PC-9 (cell line): ENCODE measurements around the gene VAV3. TPM values are rescaled to one million over a fixed set of nuclear protein-coding genes. Genes with fewer than 3 reads are reported as not detected.

Experiments used
- BruUV-seq: library from RNA; stranded (reverse); fragments of 400-500 nt; replicated peaks from 2 replicates; lab custom pipeline; 2021; lab: Mats Ljungman, UMichigan
- CTCF ChIA-PET: fragments of 300-600 bp; sonication (Branson Sonifier 250); formaldehyde crosslinking; loops from one replicate; lab custom pipeline; 2022; ENCODE audit warnings: antibody characterized with exemption; lab: Charles Lee
- POLR2A ChIA-PET: fragments of 300-600 bp; sonication (Branson Sonifier 250); formaldehyde crosslinking; loops from one replicate; lab custom pipeline; 2022; ENCODE audit warnings: antibody characterized with exemption; ENCODE audit not compliant: unreplicated experiment; lab: Charles Lee
- DNase-seq, 2 experiments: peaks; one replicate each; pipeline versions ENCODE4 v3.0.0 to v3.0.0-alpha.2; 2015 to 2022; ENCODE audit warnings: mixed read lengths in 1 of 2
- H2AFZ ChIP-seq: fragments of 200-600 bp; sonication (generic); 2 replicates; pipeline ENCODE4 v1.8.1; 2017; ENCODE audit warnings: antibody characterized with exemption
- H3F3A ChIP-seq: fragments of 200-600 bp; sonication (generic); 2 replicates; pipeline ENCODE4 v1.8.1; 2017; ENCODE audit warnings: antibody characterized with exemption, mild to moderate bottlenecking, low read depth; ENCODE audit not compliant: insufficient read depth
- H3K27ac ChIP-seq: fragments of 200-600 bp; sonication (generic); 2 replicates; pipeline ENCODE4 v1.6.1; 2016; ENCODE audit warnings: mixed run types
- H3K27me3 ChIP-seq: fragments of 200-600 bp; sonication (generic); 2 replicates; pipeline ENCODE4 v1.6.1; 2016; ENCODE audit warnings: low read depth, mixed run types; ENCODE audit not compliant: insufficient read depth
- H3K36me3 ChIP-seq: fragments of 200-600 bp; sonication (generic); 2 replicates; pipeline ENCODE4 v1.6.1; 2016; ENCODE audit warnings: low read depth, mixed run types
- H3K4me1 ChIP-seq: fragments of 200-600 bp; sonication (generic); replicated peaks from 2 replicates; pipeline ENCODE4 v1.6.1; 2016; ENCODE audit warnings: mixed run types; ENCODE audit not compliant: insufficient read depth
- H3K4me2 ChIP-seq: fragments of 200-600 bp; sonication (generic); 2 replicates; pipeline ENCODE4 v1.6.1; 2017; ENCODE audit warnings: mixed run types
- H3K4me3 ChIP-seq: fragments of 200-600 bp; sonication (generic); 2 replicates; pipeline ENCODE4 v1.6.1; 2016; ENCODE audit warnings: mixed run types
- H3K79me2 ChIP-seq: fragments of 200-600 bp; sonication (generic); 2 replicates; pipeline ENCODE4 v1.6.1; 2017; ENCODE audit warnings: low read depth, mixed run types
- H3K9me2 ChIP-seq: fragments of 200-600 bp; sonication (generic); 2 replicates; pipeline ENCODE4 v1.8.1; 2017; ENCODE audit warnings: mild to moderate bottlenecking; ENCODE audit not compliant: insufficient read depth
- H3K9me3 ChIP-seq: fragments of 200-600 bp; sonication (generic); 2 replicates; pipeline ENCODE4 v1.8.1; 2016; ENCODE audit warnings: low read depth; ENCODE audit not compliant: insufficient read depth
- H4K20me1 ChIP-seq: fragments of 200-600 bp; sonication (generic); 2 replicates; pipeline ENCODE4 v1.8.1; 2017; ENCODE audit not compliant: insufficient read depth
- CTCF ChIP-seq: fragments of 200-600 bp; sonication (generic); conservative IDR thresholded peaks from 2 replicates; pipeline ENCODE4 v1.6.1; 2017; ENCODE audit warnings: mixed run types, antibody characterized with exemption, mild to moderate bottlenecking, moderate library complexity
- EZH2 ChIP-seq: fragments of 200-600 bp; sonication (generic); IDR thresholded peaks from 2 replicates; pipeline ENCODE4 v1.8.0; 2017; ENCODE audit warnings: antibody characterized with exemption, low read depth
- intact Hi-C: fragments of 100-400 bp; cut with micrococcal nuclease; formaldehyde crosslinking; loops from one replicate; pipeline ENCODE4 v1.10.0; 2022; ENCODE audit not compliant: unreplicated experiment
- total RNA-seq: library from RNA; stranded (reverse); gene quantifications from 2 replicates; pipeline ENCODE4 v1.2.3, GENCODE V29; 2021

Gene VAV3
- total RNA-seq, 1 experiment from 2014 or later: 1.7 TPM

GRCh38 chr1:107804134-107804533, 160.8 kb downstream of the VAV3 start:
- H3K4me3 ChIP-seq: no peak overlapping the region
- H3K9me2 ChIP-seq: no peaks in the 10 kb centered on the region
- ChIA-PET POLR2A (no interaction called here), CTCF (no interaction called here)
- no peak overlapping the region for H3K4me2 ChIP-seq
- no peaks in the 10 kb centered on the region for H3K4me1 ChIP-seq
- DNase-seq: no peak
- no TSS peak for BruUV-seq
- no peaks in the 10 kb centered on the region for H3K79me2 ChIP-seq
- H4K20me1 ChIP-seq: no peaks in the 10 kb centered on the region
- TF ChIP-seq EZH2 (no peak), CTCF (no peak)
- H3K9me3 ChIP-seq: 0 out of 2 replicates have a peak, but pooled peaks cover 5% of the 10 kb centered on the region
- no peak overlapping the region for H3K27ac ChIP-seq
- H3K36me3 ChIP-seq: no peaks in the 10 kb centered on the region
- intact Hi-C loops: no loop called here
- H3F3A ChIP-seq: no peaks in the 10 kb centered on the region
- no peaks in the 10 kb centered on the region for H3K27me3 ChIP-seq
- H2AFZ ChIP-seq: no peak overlapping the region

- H3K36me3 ChIP-seq: no peaks in the 10 kb centered on the region
- no peak overlapping the region for H3K4me2 ChIP-seq
- CTCF ChIA-PET: no interaction called here
- no peaks in the 10 kb centered on the region for H3F3A ChIP-seq
- no peak overlapping the region for H3K27ac ChIP-seq
- H3K79me2 ChIP-seq: no peaks in the 10 kb centered on the region
- BruUV-seq: no TSS peak
- no peaks in the 10 kb centered on the region for H3K27me3 ChIP-seq
- H2AFZ ChIP-seq: 0 out of 2 replicates have a peak overlapping the region, but pooled peaks have one; percentile 14
- DNase-seq: no peak
- POLR2A ChIA-PET: no interaction called here
- intact Hi-C loops: no loop called here
- no peaks in the 10 kb centered on the region for H3K4me1 ChIP-seq
- TF ChIP-seq CTCF (no peak), EZH2 (no peak)
- no peak overlapping the region for H3K4me3 ChIP-seq
- no peaks in the 10 kb centered on the region for H4K20me1 ChIP-seq
- no peaks in the 10 kb centered on the region for H3K9me2 ChIP-seq
- H3K9me3 ChIP-seq: 0 out of 2 replicates have a peak, but pooled peaks cover 5% of the 10 kb centered on the region
These were observed 161.4 kb downstream of the VAV3 start for GRCh38 chr1:107803579-107803978.

DNA sequence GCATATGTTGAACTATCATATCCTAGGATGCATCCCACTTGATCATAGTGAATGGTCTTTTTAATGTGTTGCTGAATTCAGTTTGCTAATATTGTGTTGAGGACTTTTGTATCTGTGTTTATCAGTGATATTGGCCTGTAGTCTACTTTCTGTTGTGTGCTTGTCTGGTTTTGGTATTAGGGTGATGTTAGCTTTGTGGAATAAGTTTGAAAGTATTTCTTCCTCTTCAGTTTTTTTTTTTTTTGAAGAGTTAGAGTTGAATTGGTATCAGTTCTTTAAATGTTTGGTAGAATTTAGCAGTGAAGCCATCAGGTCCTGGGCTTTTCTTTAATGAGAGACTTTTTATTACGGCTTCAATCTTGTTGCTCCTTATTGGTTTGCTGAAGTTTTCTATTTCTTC, 162.3 kb downstream of the VAV3 start:
- Histone ChIP-seq H3K9me3 (0 out of 2 replicates have a peak, but pooled peaks cover under 1% of the 10 kb centered on the region), H3K27ac (no peak overlapping the region), H3K4me2 (no peak overlapping the region), H3K4me3 (no peak overlapping the region), H3K36me3 (no peaks in the 10 kb centered on the region), H3K27me3 (no peaks in the 10 kb centered on the region), H3F3A (no peaks in the 10 kb centered on the region), H3K79me2 (no peaks in the 10 kb centered on the region), H3K9me2 (no peaks in the 10 kb centered on the region), H2AFZ (peak overlapping the region; percentile 14; the same call in 1 of the 2 replicates), H4K20me1 (no peaks in the 10 kb centered on the region), H3K4me1 (no peaks in the 10 kb centered on the region)
- TF ChIP-seq CTCF: no peak
- TF ChIP-seq EZH2: no peak
- ChIA-PET CTCF (no interaction called here), POLR2A (no interaction called here)
- intact Hi-C loops: no loop called here
- no TSS peak for BruUV-seq
- DNase-seq: no peak
